NAMALWA (cell line): ENCODE measurements around the gene OR56B1.
"Not testable (repeated sequence)": the region's sequence is repeated elsewhere in the genome, so short reads cannot be mapped to it uniquely, and the experiment has no call there.

Experiments used
- DNase-seq: peaks from one replicate; pipeline ENCODE4 v3.0.0-alpha.2; 2015; ENCODE audit warnings: low spot score

The OR56B1 gene, protein sequence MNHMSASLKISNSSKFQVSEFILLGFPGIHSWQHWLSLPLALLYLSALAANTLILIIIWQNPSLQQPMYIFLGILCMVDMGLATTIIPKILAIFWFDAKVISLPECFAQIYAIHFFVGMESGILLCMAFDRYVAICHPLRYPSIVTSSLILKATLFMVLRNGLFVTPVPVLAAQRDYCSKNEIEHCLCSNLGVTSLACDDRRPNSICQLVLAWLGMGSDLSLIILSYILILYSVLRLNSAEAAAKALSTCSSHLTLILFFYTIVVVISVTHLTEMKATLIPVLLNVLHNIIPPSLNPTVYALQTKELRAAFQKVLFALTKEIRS

DNA sequence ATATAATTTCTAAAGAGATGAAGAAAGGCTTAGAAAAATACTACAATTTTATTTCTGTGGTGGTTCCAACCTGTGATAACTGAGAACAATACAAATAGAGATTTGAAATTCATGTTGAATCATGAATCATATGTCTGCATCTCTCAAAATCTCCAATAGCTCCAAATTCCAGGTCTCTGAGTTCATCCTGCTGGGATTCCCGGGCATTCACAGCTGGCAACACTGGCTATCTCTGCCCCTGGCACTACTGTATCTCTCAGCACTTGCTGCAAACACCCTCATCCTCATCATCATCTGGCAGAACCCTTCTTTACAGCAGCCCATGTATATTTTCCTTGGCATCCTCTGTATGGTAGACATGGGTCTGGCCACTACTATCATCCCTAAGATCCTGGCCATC lies at the start of gene OR56B1:
TSS of gene OR56B1 (plus strand) at position 53 of the 400 bp plus-strand sequence. CDS start at position 122, 69 bp downstream.
- no peak for DNase-seq

DNA sequence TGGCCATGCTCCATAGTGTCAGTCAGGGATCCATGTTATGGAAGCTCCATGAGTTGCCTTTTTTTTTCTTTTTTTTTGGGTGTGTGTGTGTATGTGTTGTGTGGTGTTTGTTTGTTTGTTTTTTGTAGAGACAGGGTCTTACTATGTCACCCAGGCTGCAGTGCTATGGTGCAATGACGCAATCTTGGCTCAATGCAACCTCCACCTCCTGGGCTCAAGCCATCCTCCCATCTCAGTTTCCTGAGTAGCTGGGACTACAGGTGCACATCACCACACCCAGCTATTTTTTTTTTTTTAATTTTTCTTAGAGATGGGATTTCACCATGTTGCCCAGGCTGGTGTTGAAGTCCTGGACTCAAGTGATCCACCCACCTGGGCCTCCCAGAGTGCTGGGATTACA lies 47.8 kb upstream of the OR56B1 start:
- DNase-seq: no peak

DNA sequence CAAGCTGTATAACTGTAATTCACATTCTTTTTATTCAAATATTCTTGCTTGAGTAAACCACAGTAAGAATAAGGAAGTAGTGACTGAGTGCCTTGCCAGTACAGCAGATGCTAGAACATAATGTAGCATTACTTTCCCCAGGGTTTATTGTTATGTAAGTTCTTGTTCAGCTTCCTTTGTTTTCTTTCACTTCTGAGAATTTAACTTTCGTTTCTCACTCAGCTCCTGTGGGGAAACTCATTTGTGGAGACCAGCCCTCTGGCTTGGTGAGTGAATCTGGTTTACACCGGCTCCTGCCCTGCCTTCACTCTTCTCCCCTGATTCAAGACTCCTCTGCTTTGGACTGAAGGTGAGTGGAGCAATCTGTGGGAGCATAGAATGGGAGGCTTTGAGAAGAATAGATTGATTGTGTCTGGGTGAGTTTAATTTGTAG lies 46.7 kb upstream of the OR56B1 start, which contains the start of gene TRIM22:
TSS of gene TRIM22 (plus strand) at position 240 of the 433 bp plus-strand sequence. CDS start 6,443 bp downstream, outside the sequence.
- DNase-seq: peak; percentile 88

DNA sequence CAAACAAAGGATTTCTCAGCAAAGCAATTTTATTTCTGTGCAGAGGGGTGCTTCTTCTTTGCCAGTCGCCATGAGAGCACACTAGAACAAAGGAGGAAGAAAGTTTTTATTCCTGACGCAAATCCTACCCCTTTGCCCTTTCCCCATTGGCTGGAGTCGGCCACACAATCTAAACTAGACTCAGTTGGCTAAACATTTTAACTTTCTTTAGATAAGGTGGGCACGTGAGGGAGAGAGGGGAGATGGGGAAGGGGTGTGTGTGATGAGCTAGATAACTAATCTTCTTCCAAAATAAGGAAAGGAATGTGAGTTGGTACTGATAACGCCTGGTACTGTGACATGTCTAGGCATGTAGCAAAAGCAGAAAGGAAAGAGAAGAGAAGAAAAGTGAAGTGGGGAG lies 46.0 kb upstream of the OR56B1 start:
- peak; percentile 24 for DNase-seq

DNA sequence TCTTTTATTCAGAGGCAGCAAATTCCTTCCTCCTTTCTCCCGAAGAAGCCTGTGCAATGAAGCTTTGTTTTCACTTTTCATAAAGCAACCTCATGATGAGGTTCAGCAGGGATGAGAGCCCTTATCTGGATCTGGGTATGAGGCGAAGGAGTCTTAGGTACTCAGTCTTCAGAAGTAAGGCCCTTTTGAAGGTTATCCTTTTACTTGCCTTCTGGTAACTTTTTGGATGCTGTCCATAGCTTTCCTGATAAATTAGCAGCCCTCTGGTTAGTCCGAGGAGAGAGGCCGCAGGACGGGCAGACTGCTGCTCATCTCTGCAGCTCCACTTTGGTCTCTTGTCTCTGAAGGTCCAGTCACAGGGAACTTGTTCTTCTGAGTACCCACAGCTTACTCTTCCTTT lies 45.5 kb upstream of the OR56B1 start:
- DNase-seq: peak; percentile 30

DNA sequence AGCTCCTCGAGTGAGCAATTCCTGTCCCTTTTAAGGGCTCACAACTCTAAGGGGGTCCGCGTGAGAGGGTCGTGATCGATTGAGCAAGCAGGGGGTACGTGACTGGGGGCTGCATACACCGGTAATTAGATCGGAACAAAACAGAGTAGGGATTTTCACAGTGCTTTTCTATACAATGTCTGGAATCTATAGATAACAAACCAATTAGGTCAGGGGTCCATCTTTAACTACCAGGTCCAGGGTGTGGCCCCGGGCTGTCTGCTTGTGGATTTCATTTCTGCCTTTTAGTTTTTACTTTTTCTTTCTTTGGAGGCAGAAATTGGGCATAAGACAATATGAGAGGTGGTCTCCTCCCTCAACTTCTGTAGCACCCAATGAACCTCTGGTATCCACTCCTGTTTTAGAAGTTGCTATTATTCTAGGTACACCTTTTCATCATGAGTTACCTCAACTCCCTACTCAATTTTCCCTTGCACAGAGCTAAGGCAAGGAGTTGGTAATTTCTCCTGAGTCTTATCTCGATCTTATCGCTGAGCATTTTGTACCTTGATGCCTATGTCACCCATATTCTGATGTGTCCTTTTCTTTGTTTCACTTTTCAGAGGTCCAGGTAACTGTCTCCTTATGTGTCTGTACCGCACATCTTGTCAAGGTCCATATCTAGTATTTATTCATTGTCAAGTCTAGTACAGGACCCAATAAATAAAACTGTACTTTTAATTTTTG lies 44.8 kb upstream of the OR56B1 start:
- DNase-seq: not testable (repeated sequence)

DNA sequence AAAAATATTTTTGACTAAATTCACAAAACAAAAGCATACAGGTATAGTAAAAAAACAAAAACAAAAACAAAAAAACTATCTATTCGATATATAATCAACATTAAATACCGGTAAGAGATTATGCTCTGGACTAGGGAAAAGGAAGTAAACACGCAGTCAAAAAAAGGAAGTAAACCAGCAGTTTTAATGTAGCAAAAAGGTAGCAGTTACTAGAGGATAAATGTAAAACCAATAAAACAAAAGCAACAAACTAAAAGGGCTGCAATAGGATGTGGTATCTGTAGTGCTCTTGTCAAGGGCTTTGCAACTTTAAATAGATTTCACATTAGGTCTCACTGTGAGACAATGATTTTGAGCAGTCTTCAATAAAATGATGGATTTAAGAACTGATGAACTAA lies 44.3 kb upstream of the OR56B1 start:
- DNase-seq: peak; percentile 43

DNA sequence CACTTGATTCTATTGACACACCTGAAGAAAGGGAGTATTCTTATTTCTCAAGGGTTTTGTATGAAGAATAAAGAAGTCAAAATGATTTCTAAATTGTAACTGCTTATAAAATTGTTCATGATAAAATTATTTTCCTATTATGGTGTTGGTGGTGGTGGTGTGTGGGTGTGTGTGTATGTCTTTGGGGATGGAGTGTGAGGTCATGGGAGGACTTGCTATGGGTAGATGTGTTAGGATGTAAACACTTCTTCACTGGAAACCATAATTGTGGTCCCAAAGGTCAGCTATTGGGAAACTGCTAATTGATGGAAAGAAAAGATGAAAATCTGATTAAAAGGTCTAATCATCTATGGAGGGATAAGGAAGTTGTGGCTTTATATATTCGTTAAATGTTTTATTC lies 41.6 kb upstream of the OR56B1 start:
- DNase-seq: no peak

DNA sequence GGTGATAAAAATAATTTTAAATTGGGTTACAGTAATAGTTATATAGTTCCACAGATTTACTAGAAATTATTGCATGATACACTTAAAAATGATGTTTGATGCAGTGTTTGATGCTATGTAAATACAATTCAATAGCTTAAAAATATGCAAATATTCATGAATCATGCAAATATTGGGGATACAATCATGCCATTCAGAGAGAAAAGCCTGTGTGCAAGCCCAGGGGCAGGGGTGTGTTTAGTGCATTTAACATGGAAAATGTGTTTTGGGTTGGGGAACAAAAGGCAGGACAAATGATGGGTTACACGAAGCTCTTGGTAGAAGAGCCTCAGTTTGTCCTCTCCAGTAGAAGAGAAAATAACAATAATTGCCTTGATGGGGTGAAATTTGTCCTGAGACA lies 40.7 kb upstream of the OR56B1 start:
- no peak for DNase-seq

DNA sequence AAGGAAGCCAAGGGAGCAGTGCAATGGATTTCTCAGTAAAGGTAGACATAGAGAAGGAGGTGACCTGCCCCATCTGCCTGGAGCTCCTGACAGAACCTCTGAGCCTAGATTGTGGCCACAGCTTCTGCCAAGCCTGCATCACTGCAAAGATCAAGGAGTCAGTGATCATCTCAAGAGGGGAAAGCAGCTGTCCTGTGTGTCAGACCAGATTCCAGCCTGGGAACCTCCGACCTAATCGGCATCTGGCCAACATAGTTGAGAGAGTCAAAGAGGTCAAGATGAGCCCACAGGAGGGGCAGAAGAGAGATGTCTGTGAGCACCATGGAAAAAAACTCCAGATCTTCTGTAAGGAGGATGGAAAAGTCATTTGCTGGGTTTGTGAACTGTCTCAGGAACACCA lies 40.0 kb upstream of the OR56B1 start:
- DNase-seq: no peak

DNA sequence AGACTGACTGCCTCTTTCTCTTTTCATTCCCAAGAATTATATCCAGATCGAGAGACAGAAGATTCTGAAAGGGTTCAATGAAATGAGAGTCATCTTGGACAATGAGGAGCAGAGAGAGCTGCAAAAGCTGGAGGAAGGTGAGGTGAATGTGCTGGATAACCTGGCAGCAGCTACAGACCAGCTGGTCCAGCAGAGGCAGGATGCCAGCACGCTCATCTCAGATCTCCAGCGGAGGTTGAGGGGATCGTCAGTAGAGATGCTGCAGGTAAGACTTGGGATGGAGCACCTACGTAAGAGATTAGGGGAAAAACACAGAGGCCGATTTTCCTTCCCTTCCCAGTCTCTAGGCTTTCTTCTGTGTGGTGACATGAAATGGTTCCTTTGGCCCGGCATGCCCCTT lies 38.0 kb upstream of the OR56B1 start:
- DNase-seq: no peak

DNA sequence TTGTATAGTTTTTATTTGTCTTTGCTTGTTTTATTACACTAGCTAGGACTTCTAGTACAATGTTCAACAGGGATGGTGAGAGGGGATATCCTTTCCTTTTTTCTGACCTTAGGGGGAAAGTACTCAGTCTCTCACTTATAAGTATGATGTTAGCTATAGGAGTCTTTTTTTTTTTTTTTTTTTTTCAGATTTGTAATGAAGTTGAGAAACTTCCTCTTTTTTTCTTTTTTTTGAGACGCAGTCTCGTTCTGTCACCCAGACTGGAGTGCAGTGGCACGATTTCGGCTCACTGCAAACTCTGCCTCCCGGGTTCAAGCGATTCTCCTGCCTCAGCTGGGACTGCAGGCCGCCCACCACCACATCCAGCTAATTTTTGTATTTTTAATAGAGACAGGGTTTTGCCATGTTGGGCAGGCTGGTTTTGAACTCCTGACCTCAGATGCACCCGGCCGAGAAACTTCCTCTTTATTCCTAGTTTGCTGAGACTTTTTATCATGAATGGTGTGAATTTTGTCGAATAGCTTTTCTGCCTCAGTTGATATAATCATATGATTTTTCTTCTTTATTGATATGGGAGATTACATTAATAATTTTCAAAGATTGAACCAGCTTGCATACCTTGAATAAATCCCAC lies 35.7 kb upstream of the OR56B1 start:
- no peak for DNase-seq

DNA sequence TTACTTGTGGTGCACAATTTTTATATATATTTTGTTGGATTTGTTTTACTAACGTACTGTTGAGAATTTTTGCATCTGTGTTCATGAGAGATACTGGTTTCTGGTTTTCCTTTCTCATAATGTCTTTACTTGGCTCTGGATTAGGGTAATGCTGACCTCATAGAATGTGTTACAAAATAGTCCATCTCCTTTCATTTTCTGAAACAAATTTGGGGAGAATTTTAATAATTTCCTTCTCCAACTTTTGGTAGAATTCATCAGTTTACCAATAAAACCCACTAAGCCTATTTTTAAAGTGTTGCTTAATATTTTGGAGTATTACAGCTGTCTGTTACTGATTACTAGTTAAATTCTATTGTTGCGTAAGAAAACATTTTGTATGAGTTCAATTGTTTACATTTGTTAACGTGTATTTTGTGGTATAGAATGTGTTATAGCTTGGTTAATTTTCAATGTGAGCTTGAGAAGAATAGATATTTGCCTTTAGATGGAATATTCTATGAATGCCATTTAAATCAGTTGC lies 35.1 kb upstream of the OR56B1 start:
- no peak for DNase-seq

DNA sequence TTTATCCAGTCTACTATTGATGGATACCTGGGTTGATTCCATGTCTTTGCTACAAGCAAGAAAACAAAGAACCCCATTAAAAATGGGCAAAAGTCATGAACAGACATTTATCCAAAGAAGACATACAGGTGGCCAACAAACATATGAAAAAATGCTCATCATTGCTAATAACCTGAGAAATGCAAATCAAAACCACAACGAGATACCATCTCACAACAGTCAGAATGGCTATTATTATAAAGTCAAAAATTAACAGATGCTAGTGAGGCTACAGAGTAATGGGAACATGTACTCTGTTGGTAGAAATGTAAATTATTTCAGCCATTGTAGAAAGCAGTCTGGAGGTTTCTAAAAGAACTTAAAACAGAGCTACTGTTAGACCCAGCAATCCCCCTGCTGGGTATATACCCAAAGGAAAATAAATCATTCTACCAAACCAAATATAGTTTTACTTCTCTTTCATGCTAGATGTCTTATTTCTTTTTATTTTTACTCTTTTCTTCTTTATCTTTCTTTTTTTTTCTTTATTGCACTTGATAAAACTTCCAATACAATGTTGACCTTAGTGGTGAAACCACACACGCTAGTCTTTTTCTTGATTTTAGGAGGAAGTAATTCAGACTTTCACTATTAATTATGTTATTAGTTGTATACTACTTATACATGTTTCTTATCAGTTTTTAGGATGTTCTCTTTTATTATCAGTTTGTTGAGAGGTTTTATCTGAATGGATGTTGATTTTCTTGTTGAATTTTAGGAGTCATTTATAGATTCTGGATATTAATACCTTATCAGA lies 32.3 kb upstream of the OR56B1 start:
- DNase-seq: no peak

DNA sequence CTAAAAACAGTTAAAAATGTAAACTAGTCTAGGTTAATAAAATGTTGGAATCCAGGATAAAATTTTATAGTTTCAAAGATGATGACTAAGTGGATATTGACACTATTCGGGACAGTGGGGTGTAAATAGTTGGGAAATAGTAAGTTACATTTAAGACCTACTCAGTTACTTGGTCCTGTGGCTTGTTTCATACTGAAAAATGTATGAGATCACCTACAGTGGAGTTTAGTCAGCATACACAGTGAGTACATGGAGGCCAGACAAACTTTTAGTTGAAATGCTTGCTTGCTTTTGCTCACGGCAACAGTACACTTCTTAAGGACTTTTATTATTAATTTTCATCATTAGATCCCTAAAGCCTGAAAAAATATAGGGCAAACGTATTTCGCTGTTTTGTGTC lies 30.6 kb upstream of the OR56B1 start:
- no peak for DNase-seq

DNA sequence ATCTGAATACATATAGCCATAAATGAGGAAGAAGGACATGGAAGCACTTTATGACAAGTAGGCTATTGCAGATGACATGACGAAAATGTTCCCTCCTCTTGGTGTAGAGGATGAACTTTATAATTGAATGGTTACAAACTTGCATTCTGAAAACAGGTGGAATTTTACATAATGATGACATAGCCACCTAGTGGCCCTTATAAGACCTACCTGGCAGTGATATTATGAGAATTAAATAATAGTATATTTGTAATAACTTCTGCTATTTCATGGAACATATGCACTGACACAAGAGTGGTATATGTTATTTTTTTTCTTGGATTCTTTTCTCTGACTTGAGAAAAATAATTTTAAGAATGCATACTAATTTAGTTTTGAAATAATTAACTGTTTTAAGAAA lies 23.7 kb upstream of the OR56B1 start:
- peak; percentile 39 for DNase-seq

DNA sequence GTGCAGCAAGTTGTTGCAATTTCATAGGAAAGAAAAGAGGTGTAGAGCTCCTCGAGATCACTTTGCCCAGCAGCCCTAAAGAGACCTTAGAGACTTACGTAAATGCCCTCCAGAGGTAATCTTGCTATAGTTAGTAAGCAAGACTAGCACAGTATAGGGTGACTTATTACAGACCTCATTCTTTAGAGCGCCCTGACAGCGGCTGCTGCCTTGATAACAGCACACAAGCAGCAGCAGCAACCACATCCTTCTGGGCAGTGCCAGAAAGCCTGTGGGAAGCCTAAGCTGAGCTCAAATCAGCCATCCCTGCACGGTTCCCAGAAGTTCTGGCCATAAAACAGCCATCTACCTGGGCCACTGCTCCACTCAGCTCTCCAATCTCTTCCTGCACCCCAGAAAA lies 22.6 kb upstream of the OR56B1 start:
- DNase-seq: no peak

DNA sequence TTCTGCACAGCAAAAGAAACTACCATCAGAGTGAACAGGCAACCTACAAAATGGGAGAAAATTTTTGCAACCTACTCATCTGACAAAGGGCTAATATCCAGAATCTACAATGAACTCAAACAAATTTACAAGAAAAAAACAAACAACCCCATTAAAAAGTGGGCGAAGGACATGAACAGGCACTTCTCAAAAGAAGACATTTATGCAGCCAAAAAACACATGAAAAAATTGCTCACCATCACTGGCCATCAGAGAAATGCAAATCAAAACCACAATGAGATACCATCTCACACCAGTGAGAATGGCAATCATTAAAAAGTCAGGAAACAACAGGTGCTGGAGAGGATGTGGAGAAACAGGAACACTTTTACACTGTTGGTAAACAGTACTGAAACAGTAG lies 19.7 kb upstream of the OR56B1 start:
- not testable (repeated sequence) for DNase-seq

DNA sequence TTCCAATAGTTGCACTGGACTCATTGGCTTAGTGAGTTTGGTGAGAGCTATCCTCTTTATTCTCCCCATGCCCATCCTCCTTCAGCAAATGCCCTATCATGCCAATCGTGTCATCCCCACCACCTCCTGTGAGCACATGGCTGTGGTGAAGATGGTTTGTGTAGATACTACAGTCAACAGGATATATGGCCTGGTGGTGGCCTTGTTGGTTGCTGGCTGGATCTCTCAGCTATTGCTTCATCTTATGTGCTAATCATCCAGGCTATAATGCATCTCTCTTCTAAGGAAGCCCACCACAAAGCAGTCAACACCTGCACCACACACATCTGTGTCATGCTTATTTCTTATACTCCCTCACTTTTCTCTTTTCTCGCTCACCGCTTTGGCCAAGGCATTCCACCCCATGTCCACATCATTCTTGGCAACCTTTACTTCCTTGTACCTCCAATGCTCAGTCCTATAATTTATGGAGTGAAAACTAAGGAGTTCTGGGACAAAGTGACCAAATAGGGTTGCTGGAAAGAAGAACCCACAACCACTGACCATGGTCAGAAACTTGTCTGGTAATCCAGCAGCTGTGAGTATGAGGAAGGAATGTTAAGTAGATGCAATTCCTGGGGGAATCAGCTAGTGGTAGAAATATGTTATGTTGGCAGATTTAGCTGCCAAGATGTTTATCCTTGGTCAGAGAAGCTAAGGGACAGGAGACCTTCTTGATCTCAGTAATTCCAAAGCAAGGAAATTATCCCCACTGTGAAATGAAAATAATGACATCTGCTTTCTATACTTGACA lies 16.3 kb upstream of the OR56B1 start:
- no peak for DNase-seq

DNA sequence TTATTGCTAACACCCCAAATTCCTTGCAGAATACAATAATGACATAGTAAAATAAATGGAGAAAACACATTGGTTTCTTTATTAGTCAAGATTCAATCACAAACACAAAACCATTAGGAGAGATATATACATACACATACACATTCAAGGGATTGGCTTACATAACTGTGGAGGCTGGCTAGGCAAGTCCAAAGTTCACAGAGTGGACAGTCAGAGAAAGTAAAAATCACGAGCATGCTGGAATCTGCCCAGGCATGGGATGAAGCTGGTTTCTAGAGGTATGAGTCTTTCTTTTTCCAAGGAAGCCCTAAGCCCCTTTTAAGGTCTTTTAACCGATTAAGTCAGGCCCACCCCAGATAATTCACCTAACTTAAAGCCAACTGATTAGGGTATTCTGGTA lies 13.6 kb upstream of the OR56B1 start:
- no peak for DNase-seq

DNA sequence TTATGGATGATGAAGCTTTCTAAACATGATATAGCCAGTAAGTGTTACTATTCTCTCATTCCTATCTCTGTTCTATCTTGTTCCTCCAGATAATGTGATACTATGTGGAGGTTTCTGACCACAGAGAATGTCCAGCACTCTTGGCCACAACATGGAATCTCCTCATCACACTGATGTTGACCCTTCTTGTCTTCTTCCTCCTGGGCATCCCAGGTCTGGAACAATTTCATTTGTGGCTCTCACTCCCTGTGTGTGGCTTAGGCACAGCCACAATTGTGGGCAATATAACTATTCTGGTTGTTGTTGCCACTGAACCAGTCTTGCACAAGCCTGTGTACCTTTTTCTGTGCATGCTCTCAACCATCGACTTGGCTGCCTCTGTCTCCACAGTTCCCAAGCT lies 9.9 kb upstream of the OR56B1 start:
- no peak for DNase-seq
